A549 (cell line): ENCODE measurements around the gene DNAAF2.

ENCODE experiments used
- CTCF ChIP-seq: fragments of >200 bp; sonication (Bioruptor Twin); formaldehyde crosslinking; IDR thresholded peaks from 3 replicates; pipeline ENCODE4 v1.5.1; 2016
- EP300 ChIP-seq, 2 experiments: fragments of >200 bp; sonication (Bioruptor Twin); formaldehyde crosslinking; IDR thresholded peaks; 2 replicates in 1 of 2; 3 replicates in 1 of 2; pipeline ENCODE4 v1.6.1; 2016 to 2017
- FOSL2 ChIP-seq, 2 experiments: fragments of 450-650 bp in 1 of 2; fragments of >200 bp in 1 of 2; sonication (Bioruptor Twin) in 1 of 2; formaldehyde crosslinking; IDR thresholded peaks; 2 replicates each; pipeline versions ENCODE4 v1.5.0 to v1.6.1; 2016 to 2020; ENCODE audit warnings: mild to moderate bottlenecking in 1 of 2, moderate library complexity in 1 of 2
- GATA3 ChIP-seq: IDR thresholded peaks from 2 replicates; pipeline ENCODE4 v1.6.1; 2012; ENCODE audit warnings: borderline replicate concordance
- JUNB ChIP-seq: fragments of >200 bp; sonication (Bioruptor Twin); formaldehyde crosslinking; IDR thresholded peaks from 2 replicates; pipeline ENCODE4 v1.6.1; 2016
- TP53 ChIP-seq: fragments of 250-450 bp; sonication (Bioruptor Pico); IDR thresholded peaks from 2 replicates; pipeline ENCODE4 v1.5.0; 2021; ENCODE audit warnings: mild to moderate bottlenecking, moderate library complexity

GRCh38 chr14:49583629-49584028, 51.4 kb downstream of the DNAAF2 start:
- no peak for TF ChIP-seq CTCF
- TF ChIP-seq TP53 (CRISPR knock-in tag) = no peak
- no peak for TF ChIP-seq EP300 (IDR thresholded peaks at IDR 0.05)
- TF ChIP-seq FOSL2 (IDR thresholded peaks at IDR 0.05) = no peak
- TF ChIP-seq FOSL2 (CRISPR knock-in tag; IDR thresholded peaks at IDR 0.05) = no peak
- no peak for TF ChIP-seq JUNB
- TF ChIP-seq GATA3 = no peak
